Natural killer cell (primary cell): ENCODE data around the gene STK38L. TPM values are rescaled to one million over a fixed set of nuclear protein-coding genes. Genes with fewer than 3 reads are reported as not detected.

Experiments used
- ATAC-seq, 3 donors: fragments of 150-1000 bp in 2 of 3; fragments of 200-7000 bp in 1 of 3; cut with Tn5 transposase; 1 replicate in 1 of 3; 2 replicates in 2 of 3; pipeline ENCODE4 v1.10.0; 2021; ENCODE audit warnings: mild to moderate bottlenecking in 2 of 3, moderate library complexity in 2 of 3
- DNase-seq, 2 donors: peaks; one replicate each; pipeline versions ENCODE4 v3.0.0 to v3.0.0-alpha.2; 2013 to 2021; ENCODE audit warnings: mixed read lengths in 1 of 2
- H3K27ac ChIP-seq: one replicate; pipeline ENCODE4 v1.5.1; 2013; ENCODE audit warnings: mild to moderate bottlenecking, low read length
- H3K27me3 ChIP-seq: one replicate; pipeline ENCODE4 v1.6.1; 2013; ENCODE audit warnings: low read length; ENCODE audit not compliant: control insufficient read depth, insufficient read depth
- H3K36me3 ChIP-seq: one replicate; pipeline ENCODE4 v1.6.1; 2013; ENCODE audit warnings: low read length; ENCODE audit not compliant: control insufficient read depth, insufficient read depth
- H3K4me1 ChIP-seq: one replicate; pipeline ENCODE4 v1.6.1; 2013; ENCODE audit warnings: low read length; ENCODE audit not compliant: control insufficient read depth, insufficient read depth
- H3K4me3 ChIP-seq: one replicate; pipeline ENCODE4 v1.5.1; 2013; ENCODE audit warnings: low read length
- H3K9me3 ChIP-seq: one replicate; pipeline ENCODE4 v1.6.1; 2013; ENCODE audit warnings: low read length; ENCODE audit not compliant: control insufficient read depth, insufficient read depth
- H3K27ac Mint-ChIP-seq, 2 donors: one replicate each; pipeline ENCODE4 v1.8.0; 2022; ENCODE audit warnings: mild to moderate bottlenecking in 2 of 2, mixed read lengths in 2 of 2, moderate library complexity in 1 of 2
- H3K27me3 Mint-ChIP-seq, 2 donors: one replicate each; pipeline ENCODE4 v1.8.0; 2022; ENCODE audit warnings: low read depth in 2 of 2, mixed read lengths in 2 of 2
- H3K36me3 Mint-ChIP-seq: one replicate; pipeline ENCODE4 v1.8.0; 2022; ENCODE audit warnings: mixed read lengths
- H3K4me1 Mint-ChIP-seq, 2 donors: one replicate each; pipeline ENCODE4 v1.8.0; 2022; ENCODE audit warnings: mixed read lengths in 2 of 2
- H3K4me3 Mint-ChIP-seq: one replicate; pipeline ENCODE4 v1.8.0; 2022; ENCODE audit warnings: mild to moderate bottlenecking, moderate library complexity, mixed read lengths
- H3K9me3 Mint-ChIP-seq, 2 donors: one replicate each; pipeline ENCODE4 v1.8.0; 2022; ENCODE audit warnings: mixed read lengths in 2 of 2
- WGBS: methylation state at CpG from one replicate; pipeline ENCODE4 v1.1.7; 2013; ENCODE audit warnings: missing lambda C conversion rate; ENCODE audit not compliant: insufficient coverage; 5-methylcytosine and 5-hydroxymethylcytosine counted together
- intact Hi-C: fragments of 100-400 bp; cut with micrococcal nuclease; formaldehyde crosslinking; loops from one replicate; pipeline ENCODE4 v1.14.2; 2022
- total RNA-seq, 4 donors: library from RNA; stranded (reverse); fragments of 120-200 nt in 1 of 4; gene quantifications; one replicate each; pipeline versions ENCODE4 v1.2.3 to v1.2.4, GENCODE V29; 2013 to 2022
- TF ChIP-seq, protein P1 (sequence below): fragments of 200-600 bp; IDR thresholded peaks from one replicate; pipeline ENCODE4 v1.8.0; 2022; ENCODE audit warnings: antibody characterized with exemption

The STK38L gene
- total RNA-seq, 3 donors from 2014 or later (not counting 1 experiment from before 2014, with no cell fraction given) = 14.0 to 17.0 (median 15.0) TPM

DNA sequence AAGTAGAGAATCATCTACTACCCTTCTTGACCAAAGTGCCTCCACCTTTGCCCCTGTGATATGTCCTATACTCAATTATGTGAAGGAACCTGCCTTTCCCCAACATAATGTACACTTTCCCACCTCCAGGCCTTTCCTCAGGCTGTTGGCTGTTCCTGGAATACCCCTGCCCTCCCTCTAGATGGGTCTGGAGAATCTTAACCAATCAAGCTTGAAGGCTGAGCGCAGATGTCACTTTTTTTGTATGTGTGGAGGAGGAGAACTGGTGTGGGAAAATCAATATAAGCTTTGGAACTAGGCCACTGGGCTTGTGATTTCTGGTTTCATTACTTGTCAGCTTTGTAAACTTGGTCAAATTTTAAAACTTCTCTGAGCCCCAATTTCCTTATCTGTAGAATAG lies 93.3 kb downstream of the STK38L start:
- Histone ChIP-seq H3K27me3 (peaks cover 8% of the 10 kb centered on the region), H3K36me3 (no peaks in the 10 kb centered on the region), H3K27ac (no peak overlapping the region), H3K4me3 (no peak overlapping the region), H3K9me3 (no peaks in the 10 kb centered on the region), H3K4me1 (peaks cover 7% of the 10 kb centered on the region)
- intact Hi-C loops = no loop called here
- ATAC-seq = no peak
- Mint-ChIP-seq H3K4me3 (no peak overlapping the region), H3K9me3 (no peaks in the 10 kb centered on the region), H3K36me3 (no peaks in the 10 kb centered on the region), H3K27me3 (peaks cover 30 to 47% of the 10 kb centered on the region in 2 donors), H3K4me1 (peaks cover 10 to 12% of the 10 kb centered on the region in 2 donors), H3K27ac (no peak overlapping the region)
- TF ChIP-seq, protein P1, sequence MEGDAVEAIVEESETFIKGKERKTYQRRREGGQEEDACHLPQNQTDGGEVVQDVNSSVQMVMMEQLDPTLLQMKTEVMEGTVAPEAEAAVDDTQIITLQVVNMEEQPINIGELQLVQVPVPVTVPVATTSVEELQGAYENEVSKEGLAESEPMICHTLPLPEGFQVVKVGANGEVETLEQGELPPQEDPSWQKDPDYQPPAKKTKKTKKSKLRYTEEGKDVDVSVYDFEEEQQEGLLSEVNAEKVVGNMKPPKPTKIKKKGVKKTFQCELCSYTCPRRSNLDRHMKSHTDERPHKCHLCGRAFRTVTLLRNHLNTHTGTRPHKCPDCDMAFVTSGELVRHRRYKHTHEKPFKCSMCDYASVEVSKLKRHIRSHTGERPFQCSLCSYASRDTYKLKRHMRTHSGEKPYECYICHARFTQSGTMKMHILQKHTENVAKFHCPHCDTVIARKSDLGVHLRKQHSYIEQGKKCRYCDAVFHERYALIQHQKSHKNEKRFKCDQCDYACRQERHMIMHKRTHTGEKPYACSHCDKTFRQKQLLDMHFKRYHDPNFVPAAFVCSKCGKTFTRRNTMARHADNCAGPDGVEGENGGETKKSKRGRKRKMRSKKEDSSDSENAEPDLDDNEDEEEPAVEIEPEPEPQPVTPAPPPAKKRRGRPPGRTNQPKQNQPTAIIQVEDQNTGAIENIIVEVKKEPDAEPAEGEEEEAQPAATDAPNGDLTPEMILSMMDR = no peak
- no peak for DNase-seq
- 80% methylated on average over 1 of the region's 1 CpG for WGBS

DNA sequence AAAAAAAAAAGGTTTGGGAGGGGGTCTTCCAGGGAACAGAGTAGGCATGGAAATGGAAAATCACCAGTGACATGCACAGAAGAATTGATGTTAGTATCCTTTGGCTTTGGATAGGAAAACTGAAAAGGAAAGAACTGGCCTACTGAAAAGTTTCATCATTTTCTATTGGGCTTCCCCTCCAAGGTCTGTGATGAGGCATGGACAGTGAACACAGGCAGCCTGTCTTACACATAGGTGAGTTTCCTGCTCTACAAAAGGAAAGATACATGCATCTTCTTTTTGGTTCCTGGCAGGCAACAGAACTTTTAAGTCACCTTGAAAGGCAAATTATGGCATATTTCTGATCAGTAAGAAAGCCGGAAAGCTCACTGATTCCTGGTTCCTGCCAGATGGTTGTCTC lies 94.4 kb downstream of the STK38L start:
- WGBS = 100% methylated on average over 1 of the region's 1 CpG
- TF ChIP-seq, protein P1 = no peak
- intact Hi-C loops = no loop called here

DNA sequence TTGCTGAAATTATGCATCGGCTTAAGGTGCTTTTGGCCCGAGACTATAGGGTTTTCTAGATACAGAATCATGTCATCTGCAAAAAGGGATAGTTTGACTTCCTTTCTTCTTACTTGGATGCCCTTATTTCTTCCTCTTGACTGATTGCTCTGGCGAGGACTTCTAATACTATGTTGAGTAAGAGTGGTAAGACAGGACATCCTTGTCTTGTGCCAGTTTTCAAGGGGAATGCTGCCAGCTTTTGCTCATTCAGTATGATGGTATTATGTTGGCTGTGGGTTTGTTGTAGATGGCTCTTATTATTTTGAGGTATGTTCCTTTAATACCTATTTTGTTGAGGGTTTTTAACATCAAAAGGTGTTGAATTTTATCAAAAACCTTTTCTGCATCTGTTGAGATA lies 96.9 kb downstream of the STK38L start:
- H3K4me3 Mint-ChIP-seq = no peak overlapping the region
- 100% methylated on average over 2 of the region's 3 CpGs for WGBS
- Histone ChIP-seq H3K9me3 (no peaks in the 10 kb centered on the region), H3K27me3 (no peaks in the 10 kb centered on the region), H3K4me3 (no peak overlapping the region), H3K4me1 (no peaks in the 10 kb centered on the region), H3K27ac (no peak overlapping the region), H3K36me3 (no peaks in the 10 kb centered on the region)
- no peaks in the 10 kb centered on the region for H3K4me1 Mint-ChIP-seq
- TF ChIP-seq, protein P1 = no peak
- H3K27me3 Mint-ChIP-seq = peaks cover 16 to 22% of the 10 kb centered on the region in 2 donors
- intact Hi-C loops = no loop called here
- no peak for ATAC-seq
- no peaks in the 10 kb centered on the region for H3K36me3 Mint-ChIP-seq
- DNase-seq = no peak
- H3K27ac Mint-ChIP-seq = no peak overlapping the region
- H3K9me3 Mint-ChIP-seq = no peaks in the 10 kb centered on the region

More for the DNA sequence above, 94.4 kb downstream of the STK38L start:
- Histone ChIP-seq H3K36me3 (no peaks in the 10 kb centered on the region), H3K27me3 (peaks cover 6% of the 10 kb centered on the region), H3K9me3 (no peaks in the 10 kb centered on the region), H3K4me3 (no peak overlapping the region), H3K27ac (no peak overlapping the region), H3K4me1 (peaks cover 2% of the 10 kb centered on the region)
- H3K27me3 Mint-ChIP-seq = peaks cover 26 to 42% of the 10 kb centered on the region in 2 donors
- no peak overlapping the region for H3K4me3 Mint-ChIP-seq
- H3K27ac Mint-ChIP-seq = no peak overlapping the region
- H3K4me1 Mint-ChIP-seq = peaks cover 5 to 8% of the 10 kb centered on the region in 2 donors
- ATAC-seq (no peak), DNase-seq (no peak)
- H3K9me3 Mint-ChIP-seq = no peaks in the 10 kb centered on the region
- no peaks in the 10 kb centered on the region for H3K36me3 Mint-ChIP-seq

DNA sequence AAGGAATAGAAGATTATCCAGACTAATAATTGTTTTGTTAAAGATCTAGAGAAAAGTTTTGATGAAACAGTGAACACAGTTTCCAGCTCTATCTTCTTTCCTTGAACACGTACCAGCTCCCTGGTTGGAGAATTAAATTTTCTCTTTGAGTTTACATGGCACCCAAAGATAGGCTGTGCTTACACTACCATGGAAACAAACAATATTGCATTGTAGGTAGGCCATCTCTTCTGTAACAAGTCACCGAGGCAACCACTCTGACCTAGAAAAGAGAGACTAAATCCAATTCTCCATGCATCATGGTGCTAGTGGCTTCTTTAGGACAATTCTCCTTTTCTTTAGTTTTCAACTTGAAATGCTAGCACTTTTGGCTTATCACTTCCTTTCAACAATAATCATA lies 98.5 kb downstream of the STK38L start:
- TF ChIP-seq, protein P1 = no peak
- Histone ChIP-seq H3K9me3 (no peaks in the 10 kb centered on the region), H3K27ac (no peak overlapping the region), H3K4me1 (no peaks in the 10 kb centered on the region), H3K4me3 (no peak overlapping the region), H3K27me3 (no peaks in the 10 kb centered on the region), H3K36me3 (no peaks in the 10 kb centered on the region)
- Mint-ChIP-seq H3K36me3 (no peaks in the 10 kb centered on the region), H3K4me1 (no peaks in the 10 kb centered on the region), H3K9me3 (no peaks in the 10 kb centered on the region), H3K27ac (no peak overlapping the region), H3K4me3 (no peak overlapping the region), H3K27me3 (peaks cover 15 to 16% of the 10 kb centered on the region in 2 donors)
- DNase-seq (no peak), ATAC-seq (no peak)
- 100% methylated on average over 2 of the region's 2 CpGs for WGBS
- intact Hi-C loops = no loop called here
